Activated gamma-delta T cell treated with Interleukin-2 at 50 U/mL for 16 hours (primary cell): ENCODE measurements around the gene SEC62.
A peak's percentile ranks its signal among the peaks of the same experiment; 100 is the strongest.
"Not testable (repeated sequence)": the region's sequence is repeated elsewhere in the genome, so short reads cannot be mapped to it uniquely, and the experiment has no call there.

Source experiments
- DNase-seq: peaks from one replicate; pipeline ENCODE4 v3.0.0-alpha.2; 2020

The SEC62 gene

GRCh38 chr3:170019306-170019705 lies 52.7 kb downstream of the SEC62 start:
- not testable (repeated sequence) for DNase-seq

GRCh38 chr3:170021083-170021482 lies 54.5 kb downstream of the SEC62 start:
- DNase-seq = no peak

- DNase-seq = no peak
These were observed 55.7 kb downstream of the SEC62 start for GRCh38 chr3:170022336-170022735.

- no peak for DNase-seq
These were observed 56.6 kb downstream of the SEC62 start for GRCh38 chr3:170023165-170023564.

- DNase-seq = no peak
These were observed 58.0 kb downstream of the SEC62 start for GRCh38 chr3:170024581-170024980.

- DNase-seq = no peak
These were observed 60.9 kb downstream of the SEC62 start for GRCh38 chr3:170027233-170028102.

GRCh38 chr3:170033489-170033888 lies 66.9 kb downstream of the SEC62 start:
- peak; percentile 20 for DNase-seq

- DNase-seq = peak; percentile 76
These were observed 71.1 kb downstream of the SEC62 start, which contains the start of gene GPR160 for GRCh38 chr3:170037463-170038433. Gene GPR160, plus strand, starts transcription at chr3:170037995. Its CDS starts 45,978 bp downstream, at chr3:170083973.

GRCh38 chr3:170038434-170039110 lies 72.0 kb downstream of the SEC62 start:
- DNase-seq = peak; percentile 19

- no peak for DNase-seq
These were observed 73.8 kb downstream of the SEC62 start for GRCh38 chr3:170040418-170040817.

GRCh38 chr3:170043506-170043905 lies 76.9 kb downstream of the SEC62 start:
- no peak for DNase-seq

- DNase-seq = no peak
These were observed 77.7 kb downstream of the SEC62 start for GRCh38 chr3:170044271-170044670.

GRCh38 chr3:170044795-170045244 lies 78.2 kb downstream of the SEC62 start:
- DNase-seq = no peak

- DNase-seq = no peak
These were observed 79.9 kb downstream of the SEC62 start for GRCh38 chr3:170046269-170047132.

GRCh38 chr3:170047133-170047404 lies 80.5 kb downstream of the SEC62 start:
- no peak for DNase-seq
